WERI-Rb-1 (cell line): Measurements from ENCODE around the gene EME1.

Experiments
- DNase-seq: peaks from one replicate; pipeline ENCODE4 v3.0.0-alpha.2; 2020
- H3K27ac ChIP-seq: fragments of 250-450 bp; sonication (Bioruptor Pico); 2 replicates; pipeline ENCODE4 v1.5.1; 2020; ENCODE audit warnings: mild to moderate bottlenecking, moderate library complexity
- H3K27me3 ChIP-seq: fragments of 250-450 bp; sonication (Bioruptor Pico); 2 replicates; pipeline ENCODE4 v1.5.1; 2021; ENCODE audit warnings: mild to moderate bottlenecking, low read depth, moderate library complexity; ENCODE audit not compliant: insufficient read depth, severe bottlenecking
- H3K36me3 ChIP-seq: fragments of 250-450 bp; sonication (Bioruptor Pico); 2 replicates; pipeline ENCODE4 v1.5.1; 2020; ENCODE audit warnings: mild to moderate bottlenecking, moderate library complexity
- H3K4me3 ChIP-seq: 2 replicates; pipeline ENCODE4 v1.5.1; 2011; ENCODE audit warnings: low read depth, mild to moderate bottlenecking, control low read depth, low read length
- H3K9me3 ChIP-seq: fragments of 250-450 bp; sonication (Bioruptor Pico); 2 replicates; pipeline ENCODE4 v1.5.1; 2021; ENCODE audit warnings: mild to moderate bottlenecking, moderate library complexity; ENCODE audit not compliant: severe bottlenecking
- CTCF ChIP-seq: IDR thresholded peaks from 2 replicates; pipeline ENCODE4 v1.5.1; 2011; ENCODE audit warnings: low read depth, mild to moderate bottlenecking, control low read depth, inconsistent platforms, low read length

Gene EME1

GRCh38 chr17:50352072-50352692 lies 20.8 kb upstream of the EME1 start:
- H3K27ac ChIP-seq: no peak overlapping the region
- H3K27me3 ChIP-seq: no peaks in the 10 kb centered on the region
- no peak for DNase-seq
- H3K9me3 ChIP-seq: no peaks in the 10 kb centered on the region
- H3K4me3 ChIP-seq: no peak overlapping the region
- peaks cover 34% of the 10 kb centered on the region for H3K36me3 ChIP-seq
- TF ChIP-seq CTCF: no peak

- no peak for TF ChIP-seq CTCF
- H3K36me3 ChIP-seq: peaks cover 39% of the 10 kb centered on the region
- DNase-seq: no peak
- no peak overlapping the region for H3K4me3 ChIP-seq
- H3K9me3 ChIP-seq: no peaks in the 10 kb centered on the region
- no peaks in the 10 kb centered on the region for H3K27me3 ChIP-seq
- H3K27ac ChIP-seq: no peak overlapping the region
Observed at GRCh38 chr17:50352693-50353599, 20.1 kb upstream of the EME1 start.

- DNase-seq: no peak
- Histone ChIP-seq H3K27me3 (no peaks in the 10 kb centered on the region), H3K27ac (no peak overlapping the region), H3K36me3 (peaks cover 47% of the 10 kb centered on the region), H3K9me3 (no peaks in the 10 kb centered on the region), H3K4me3 (no peak overlapping the region)
- no peak for TF ChIP-seq CTCF
Observed at GRCh38 chr17:50353600-50354195, 19.3 kb upstream of the EME1 start.

GRCh38 chr17:50354198-50354597 lies 18.8 kb upstream of the EME1 start:
- H3K27me3 ChIP-seq: no peaks in the 10 kb centered on the region
- DNase-seq: no peak
- no peaks in the 10 kb centered on the region for H3K9me3 ChIP-seq
- TF ChIP-seq CTCF: no peak
- H3K4me3 ChIP-seq: no peak overlapping the region
- peaks cover 52% of the 10 kb centered on the region for H3K36me3 ChIP-seq
- H3K27ac ChIP-seq: no peak overlapping the region

- peaks cover 58% of the 10 kb centered on the region for H3K36me3 ChIP-seq
- no peaks in the 10 kb centered on the region for H3K27me3 ChIP-seq
- DNase-seq: no peak
- H3K27ac ChIP-seq: no peak overlapping the region
- H3K9me3 ChIP-seq: no peaks in the 10 kb centered on the region
- H3K4me3 ChIP-seq: no peak overlapping the region
- TF ChIP-seq CTCF: no peak
Observed at GRCh38 chr17:50354776-50355175, 18.3 kb upstream of the EME1 start.
